HG02840 (cell line): ENCODE data around the gene NWD2.
"Not testable (repeated sequence)": the region's sequence is repeated elsewhere in the genome, so short reads cannot be mapped to it uniquely, and the experiment has no call there.

Source experiments
- ATAC-seq: cut with Tn5 transposase; IDR thresholded peaks from one replicate; pipeline ENCODE4 v1.9.1; 2021; ENCODE audit warnings: mild to moderate bottlenecking, moderate library complexity, moderate number of reproducible peaks; ENCODE audit not compliant: unreplicated experiment, low FRiP score

NWD2 gene

GRCh38 chr4:37244583-37245390 is at the start of gene NWD2:
NWD2 (plus strand) TSS chr4:37244743; CDS start chr4:37245068, 325 bp downstream.
- ATAC-seq, result no peak

- no peak for ATAC-seq
Measured at GRCh38 chr4:37197899-37198298, 46.6 kb upstream of the NWD2 start.

DNA sequence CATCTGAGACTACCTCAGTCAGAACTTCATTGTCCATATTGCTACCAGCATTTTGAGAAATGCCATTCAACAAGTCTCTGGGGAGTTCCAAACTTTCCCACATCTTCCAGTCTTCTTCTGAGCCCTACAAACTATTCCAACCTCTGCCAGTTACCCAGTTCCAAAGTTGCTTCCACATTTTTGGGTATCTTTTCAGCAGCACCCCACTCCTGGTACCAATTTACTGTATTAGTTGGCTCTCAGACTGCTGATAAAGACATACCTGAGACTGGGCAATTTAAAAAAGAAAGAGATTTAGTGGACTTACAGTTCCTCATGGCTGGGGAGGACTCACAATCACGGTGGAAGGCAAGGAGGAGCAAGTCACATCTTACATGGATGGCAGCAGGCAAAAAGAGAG is 39.8 kb upstream of the NWD2 start:
- ATAC-seq, result not testable (repeated sequence)

DNA sequence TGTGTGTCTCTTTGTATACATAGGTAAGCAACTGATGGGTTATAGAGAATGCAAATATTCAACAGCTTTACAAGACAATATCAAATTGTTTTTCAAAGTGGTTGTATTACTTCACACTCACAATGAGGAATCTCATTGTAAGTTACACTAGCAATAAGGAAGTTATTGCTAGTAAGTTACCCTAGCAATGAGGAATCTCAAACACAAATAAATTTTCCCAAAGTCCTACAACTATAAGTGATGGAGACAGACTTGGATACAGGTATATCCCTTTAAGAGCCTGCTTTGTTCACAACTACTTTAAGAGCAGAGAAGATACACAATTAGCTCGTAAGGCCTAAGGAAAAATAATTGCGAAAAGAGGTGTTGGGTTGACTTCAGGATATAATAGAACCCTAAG is 28.3 kb upstream of the NWD2 start:
- no peak for ATAC-seq

DNA sequence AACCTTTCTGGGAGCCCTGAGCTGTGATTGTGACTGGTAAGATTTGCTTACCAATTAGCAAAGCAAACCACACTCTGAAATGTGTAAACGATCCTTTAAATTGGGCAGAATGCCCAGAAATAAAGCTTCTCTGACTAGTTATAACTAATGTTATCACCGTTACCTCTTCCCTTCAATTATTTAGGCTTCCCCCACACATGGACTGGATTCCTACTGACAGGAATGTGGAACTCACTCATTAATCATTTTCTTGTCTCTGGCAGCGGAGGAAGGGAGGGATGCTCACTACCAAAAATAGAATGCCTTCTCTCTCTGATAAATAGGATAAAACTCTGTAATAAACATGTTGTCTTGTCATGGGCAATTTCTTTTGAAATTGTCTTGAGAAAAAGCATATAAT is 25.3 kb upstream of the NWD2 start:
- ATAC-seq, result no peak

- no peak for ATAC-seq
Measured at GRCh38 chr4:37219990-37220389, 24.6 kb upstream of the NWD2 start.

- no peak for ATAC-seq
Measured at GRCh38 chr4:37220685-37221084, 23.9 kb upstream of the NWD2 start.

GRCh38 chr4:37223732-37224131 is 20.8 kb upstream of the NWD2 start:
- ATAC-seq, result no peak

DNA sequence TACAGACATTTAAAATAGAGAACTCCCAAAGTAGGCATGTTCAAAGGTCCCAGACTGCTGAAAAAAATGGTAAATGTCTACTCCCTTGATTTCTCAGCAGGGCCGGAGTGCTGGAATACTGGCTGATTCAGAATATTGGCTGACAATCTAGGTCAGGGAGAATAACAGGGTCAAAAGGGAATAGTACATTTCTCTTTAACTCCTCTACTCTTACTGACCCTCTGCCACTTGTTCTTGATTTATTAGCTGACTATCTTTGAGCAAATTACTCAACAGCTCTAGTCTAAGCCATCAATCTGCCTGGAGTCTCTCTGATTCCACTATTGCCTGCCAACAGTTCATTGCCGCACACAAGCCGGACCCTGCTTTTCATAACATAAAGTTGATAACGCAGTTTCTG is 19.7 kb upstream of the NWD2 start:
- no peak for ATAC-seq

DNA sequence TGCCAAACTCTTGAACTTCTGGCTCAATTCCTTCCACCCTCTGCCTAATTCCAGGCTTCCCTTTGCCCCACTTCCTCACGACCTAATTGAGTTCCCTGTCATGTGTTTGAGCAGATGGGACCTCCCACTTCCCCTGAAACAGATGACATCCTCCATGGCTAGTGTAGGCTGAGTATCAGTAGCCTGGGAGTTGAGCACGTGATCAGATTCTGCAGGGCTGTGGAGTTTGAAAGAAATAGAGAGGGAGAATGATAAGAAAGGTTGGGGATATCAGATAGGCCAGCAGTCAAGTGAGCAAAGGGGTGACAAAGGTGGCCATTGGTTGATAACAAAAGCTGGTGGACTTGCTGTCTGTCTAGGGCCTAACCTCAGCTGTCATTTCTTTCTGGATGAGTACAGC is 18.8 kb upstream of the NWD2 start:
- no peak for ATAC-seq

GRCh38 chr4:37232315-37232714 is 12.2 kb upstream of the NWD2 start:
- ATAC-seq, result no peak

DNA sequence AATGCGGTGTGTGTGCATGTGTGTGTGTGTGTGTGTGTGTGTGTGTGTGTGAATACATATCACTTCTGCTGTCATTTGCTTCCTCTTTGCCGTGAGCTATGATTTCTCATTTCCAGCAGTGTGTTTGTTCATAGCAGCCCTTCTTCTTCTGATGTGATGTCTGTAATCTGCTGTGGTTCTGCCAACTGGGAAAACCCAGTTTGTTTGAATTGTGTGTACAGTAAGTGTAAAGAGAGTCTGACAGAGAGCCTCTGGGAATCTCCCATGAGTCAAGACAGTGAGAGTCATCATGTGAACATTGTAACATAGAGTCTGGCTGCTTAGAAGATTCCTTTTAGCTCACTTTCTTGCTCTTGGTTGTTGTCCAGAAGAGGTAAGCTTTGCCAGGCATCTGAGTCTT is 8.4 kb upstream of the NWD2 start:
- no peak for ATAC-seq

DNA sequence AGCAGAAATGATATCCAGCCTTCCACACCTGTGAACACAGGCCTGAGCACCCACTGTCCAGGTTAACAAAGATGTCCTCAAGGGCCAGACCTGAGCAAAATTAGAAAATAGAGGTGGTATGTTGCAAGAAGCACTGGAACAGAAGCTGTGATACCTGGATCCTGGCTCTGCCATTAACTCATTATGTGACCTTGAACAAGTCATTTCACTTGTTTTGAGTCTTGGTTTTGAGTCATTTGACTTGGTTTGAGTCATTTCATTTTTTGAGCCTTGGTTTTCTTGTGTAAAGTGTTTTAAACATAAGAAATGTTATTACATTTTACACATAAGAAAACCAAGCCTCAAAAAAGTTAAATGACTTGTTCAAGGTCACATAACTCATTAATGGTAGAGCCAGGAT is 2.9 kb upstream of the NWD2 start:
- no peak for ATAC-seq

- no peak for ATAC-seq
Measured at GRCh38 chr4:37243051-37243450, 1.5 kb upstream of the NWD2 start.

DNA sequence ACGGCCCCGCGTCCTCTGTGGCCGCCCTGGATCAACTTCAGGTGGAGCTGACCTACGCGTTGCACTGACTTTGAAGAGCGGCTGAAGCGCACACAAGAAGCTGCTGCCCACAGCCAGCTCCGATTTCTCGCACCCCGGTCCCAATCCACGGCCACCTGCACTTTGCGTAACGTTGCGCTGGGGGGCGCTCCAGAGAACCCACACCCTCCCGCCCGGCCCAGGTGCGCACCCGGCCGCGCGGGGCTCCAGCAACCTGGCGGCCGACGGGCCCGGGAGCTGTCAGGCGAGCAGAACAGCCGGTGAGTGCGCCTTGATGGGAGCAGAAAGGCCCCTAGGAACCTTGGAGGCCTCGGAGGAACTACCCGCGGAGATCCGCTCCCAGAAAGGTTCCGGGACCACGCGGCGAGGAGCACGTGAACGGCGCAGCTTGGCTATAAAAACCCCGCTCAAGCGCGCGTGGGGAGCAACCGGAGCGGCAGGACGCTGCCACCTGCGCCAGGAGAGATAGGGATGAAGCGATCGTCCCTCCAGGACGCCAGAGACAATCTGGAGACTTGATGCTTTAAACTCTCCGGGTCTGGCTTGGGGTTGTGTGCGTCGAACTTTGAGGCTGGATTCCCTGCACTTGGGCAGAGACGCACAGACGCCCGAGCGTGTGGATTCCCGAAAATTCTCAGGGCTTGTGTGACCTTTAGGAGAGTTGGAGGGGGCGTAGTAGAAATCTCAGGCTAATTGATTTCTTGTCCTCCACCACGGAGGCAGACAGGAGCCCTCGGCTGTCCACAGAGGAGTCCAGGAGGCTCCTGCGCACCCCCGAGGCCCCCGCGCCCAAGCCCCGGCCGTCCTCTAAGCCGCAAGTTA is 591 bp upstream of the NWD2 start:
- no peak for ATAC-seq

- ATAC-seq, result no peak
Measured at GRCh38 chr4:37245391-37245954, 930 bp downstream of the NWD2 start.

- ATAC-seq, result no peak
Measured at GRCh38 chr4:37246891-37247290, 2.3 kb downstream of the NWD2 start.

GRCh38 chr4:37258221-37258620 is 13.7 kb downstream of the NWD2 start:
- no peak for ATAC-seq

DNA sequence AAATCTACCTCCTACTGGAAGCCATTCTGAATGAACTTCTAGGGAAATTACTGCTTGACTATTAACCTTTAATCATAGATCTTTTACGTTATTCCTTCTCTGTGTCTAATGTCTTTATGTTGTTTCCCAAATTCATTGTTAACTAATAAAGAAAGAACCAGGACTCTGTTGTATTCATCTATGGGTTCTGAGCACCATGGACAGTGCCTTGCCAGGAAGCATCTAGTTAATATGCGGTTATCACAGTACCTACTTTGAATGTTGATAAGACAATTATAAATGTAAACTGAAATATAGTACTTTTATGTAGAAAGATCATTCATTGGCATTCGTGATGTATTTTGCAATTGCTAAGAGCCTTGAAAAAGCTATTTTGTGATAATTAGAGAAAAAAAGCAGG is 23.8 kb downstream of the NWD2 start:
- no peak for ATAC-seq

DNA sequence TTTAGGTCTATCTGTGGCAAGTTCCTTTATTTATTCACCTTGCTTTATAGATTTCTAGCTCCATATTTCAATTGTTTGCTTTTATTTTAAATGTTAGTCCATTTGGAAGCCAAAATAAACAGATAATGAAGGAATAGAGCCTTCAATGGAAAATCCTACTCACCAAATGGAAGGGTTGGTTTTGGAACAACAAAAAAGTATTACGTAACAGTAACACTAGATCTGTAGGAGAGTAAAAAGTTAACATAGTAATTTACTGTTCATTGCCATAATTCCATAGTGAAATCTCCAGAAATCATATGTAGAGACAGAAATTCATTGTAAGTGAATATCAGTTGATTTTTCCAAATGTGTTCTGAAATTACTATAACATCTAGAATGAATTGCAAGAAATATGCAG is 34.6 kb downstream of the NWD2 start:
- no peak for ATAC-seq

DNA sequence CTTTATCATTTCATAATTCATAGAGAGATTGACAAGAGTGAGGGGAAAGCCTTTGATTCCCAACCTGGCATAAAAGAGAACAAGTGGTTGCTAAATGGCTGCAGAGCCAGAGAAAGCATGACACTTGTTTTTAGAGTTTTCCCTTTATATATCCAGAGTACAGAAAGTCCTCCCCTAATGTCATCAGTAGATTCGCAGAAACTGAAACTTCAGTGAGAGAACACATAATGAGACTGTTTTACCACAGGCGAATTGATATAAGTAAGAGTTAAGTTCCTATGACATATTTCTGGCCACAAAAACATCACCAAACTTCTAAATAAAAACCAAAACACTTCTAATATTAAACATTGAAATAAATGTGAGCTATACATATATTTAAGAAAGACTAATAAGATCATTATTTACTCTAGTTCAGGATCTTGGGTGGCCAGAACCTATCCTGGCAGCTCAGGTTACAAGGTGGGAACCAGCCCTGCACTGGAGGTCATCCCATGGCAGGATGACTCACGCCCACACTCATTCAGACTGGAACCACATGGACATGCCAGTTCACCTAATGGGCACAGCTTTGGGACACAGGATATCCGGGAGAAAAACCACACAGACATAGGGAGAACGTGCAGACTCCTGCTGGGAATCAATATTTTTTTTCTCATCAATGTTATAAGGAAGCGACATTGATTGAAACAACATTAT is 35.5 kb downstream of the NWD2 start:
- ATAC-seq, result no peak
